OCI-LY3 (cell line): ENCODE measurements around the gene MFSD6.

Experiments
- CTCF ChIP-seq: fragments of 200-600, 300-600 bp; sonication (generic); IDR thresholded peaks from 2 replicates; pipeline ENCODE4 v1.5.1; 2014; ENCODE audit warnings: antibody characterized with exemption, low read length, low read depth
- EZH2phosphoT487 ChIP-seq: fragments of 200-600 bp; shearing (Covaris generic); IDR thresholded peaks from 2 replicates; pipeline ENCODE4 v1.6.1; 2018; ENCODE audit warnings: antibody characterized with exemption, mixed run types, low read depth

- TF ChIP-seq CTCF (no peak), EZH2phosphoT487 (no peak)
These were observed 5.3 kb downstream of the MFSD6 start for GRCh38 chr2:190413421-190413820.
